Esophagus muscularis mucosa (tissue), 4 donors: ENCODE results near the gene IPO9. TPM values are rescaled to one million over a fixed set of nuclear protein-coding genes. Genes with fewer than 3 reads are reported as not detected.

Source experiments
- DNase-seq: peaks from one replicate; pipeline ENCODE4 v3.0.0-alpha.2; 2017; ENCODE audit errors: extremely low spot score
- H3K27ac ChIP-seq, 4 donors: fragments of 200-600 bp; sonication (generic); replicated peaks in 1 of 4; 1 replicate in 3 of 4; 2 replicates in 1 of 4; pipeline ENCODE4 v1.5.1; 2016 to 2019; ENCODE audit warnings: mild to moderate bottlenecking in 1 of 4
- H3K27me3 ChIP-seq, 4 donors: fragments of 200-600 bp; sonication (generic); one replicate each; pipeline versions ENCODE4 v1.5.1 to v1.6.0; 2016 to 2019
- H3K36me3 ChIP-seq, 4 donors: fragments of 200-600 bp; sonication (generic); one replicate each; pipeline ENCODE4 v1.5.1; 2016 to 2019
- H3K4me1 ChIP-seq, 4 donors: fragments of 200-600 bp; sonication (generic); one replicate each; pipeline ENCODE4 v1.5.1; 2016 to 2019
- H3K4me3 ChIP-seq, 4 donors: fragments of 200-600 bp; sonication (generic); 1 replicate in 2 of 4; 2 replicates in 2 of 4; pipeline ENCODE4 v1.5.1; 2016 to 2019; ENCODE audit warnings: mild to moderate bottlenecking in 4 of 4, moderate library complexity in 1 of 4
- H3K9me3 ChIP-seq, 4 donors: fragments of 200-600 bp; sonication (generic); 1 replicate in 3 of 4; 2 replicates in 1 of 4; pipeline ENCODE4 v1.5.1; 2016 to 2019
- EP300 ChIP-seq: sonication (generic); formaldehyde crosslinking; IDR thresholded peaks from one replicate; pipeline ENCODE4 v1.6.1; 2017; ENCODE audit warnings: antibody characterized with exemption
- POLR2A ChIP-seq: fragments of 450-650 bp; IDR thresholded peaks from one replicate; pipeline ENCODE4 v1.6.1; 2017; ENCODE audit warnings: antibody characterized with exemption, moderate library complexity, mild to moderate bottlenecking, low read depth
- POLR2AphosphoS5 ChIP-seq, 2 donors: sonication (generic); formaldehyde crosslinking; IDR thresholded peaks; one replicate each; pipeline ENCODE4 v1.6.1; 2017; ENCODE audit warnings: antibody characterized with exemption in 2 of 2
- WGBS: methylation state at CpG from one replicate; pipeline ENCODE4 v1.1.5; 2018; 5-methylcytosine and 5-hydroxymethylcytosine counted together
- intact Hi-C: fragments of 100-400 bp; cut with DNase I; formaldehyde crosslinking; loops from one replicate; pipeline ENCODE4 v1.15.1; 2023
- total RNA-seq, 4 donors: library from RNA; depleted of rRNA; stranded (reverse); fragments of >200 nt; gene quantifications; one replicate each; pipeline versions ENCODE4 v1.1.0 to v1.2.1, GENCODE V29; 2016
- TF ChIP-seq, protein P1 (sequence below), 3 experiments: fragments of 200-600 bp in 2 of 3; fragments of 450-650 bp in 1 of 3; sonication (generic) in 2 of 3; IDR thresholded peaks; one replicate each; pipeline ENCODE4 v1.5.1; 2017 to 2019; ENCODE audit warnings: antibody characterized with exemption in 3 of 3, mild to moderate bottlenecking in 2 of 3, moderate library complexity in 1 of 3

The IPO9 gene
- total RNA-seq, 4 donors from 2014 or later = 17.4 to 31.8 (median 23.1) TPM

DNA sequence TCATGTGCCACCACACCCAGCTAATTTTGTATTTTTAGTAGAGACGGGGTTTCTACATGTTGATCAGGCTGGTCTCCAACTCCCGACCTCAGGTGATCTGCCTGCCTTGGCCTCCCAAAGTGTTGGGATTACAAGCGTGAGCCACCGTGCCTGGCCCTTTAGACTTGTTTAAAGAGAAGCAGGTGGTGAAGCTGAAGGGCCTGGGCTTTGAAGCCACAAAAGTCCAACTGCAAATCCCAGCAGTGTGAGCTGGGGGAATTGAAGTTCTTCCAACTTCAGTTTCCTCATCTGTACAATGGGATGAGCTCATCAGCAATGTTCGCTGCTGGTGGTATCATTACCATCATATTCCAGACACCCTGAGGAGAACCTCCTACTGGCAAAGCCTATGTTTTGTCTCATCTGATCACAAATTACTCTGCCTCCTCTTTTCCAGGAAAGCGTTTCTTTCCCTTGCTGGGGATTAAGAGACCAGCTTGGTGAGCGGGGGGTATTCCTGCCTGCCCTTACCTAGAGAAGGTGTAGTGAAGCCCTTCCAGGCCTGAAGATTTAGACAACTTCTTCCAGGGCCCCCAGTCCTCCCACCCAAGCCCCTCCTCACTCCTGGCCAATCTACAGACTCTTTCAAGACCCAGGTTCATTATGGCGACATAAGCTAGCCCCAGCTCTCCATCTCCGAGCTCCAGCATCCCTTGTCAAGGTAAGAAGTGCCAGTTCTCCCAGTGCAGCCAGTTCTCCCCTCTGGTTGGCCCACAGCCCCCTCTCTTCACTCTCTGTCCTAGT is 57.3 kb downstream of the IPO9 start:
- no peak for DNase-seq
- 83% methylated on average over 9 of the region's 9 CpGs for WGBS
- no peak for TF ChIP-seq POLR2A
- TF ChIP-seq, protein P1, sequence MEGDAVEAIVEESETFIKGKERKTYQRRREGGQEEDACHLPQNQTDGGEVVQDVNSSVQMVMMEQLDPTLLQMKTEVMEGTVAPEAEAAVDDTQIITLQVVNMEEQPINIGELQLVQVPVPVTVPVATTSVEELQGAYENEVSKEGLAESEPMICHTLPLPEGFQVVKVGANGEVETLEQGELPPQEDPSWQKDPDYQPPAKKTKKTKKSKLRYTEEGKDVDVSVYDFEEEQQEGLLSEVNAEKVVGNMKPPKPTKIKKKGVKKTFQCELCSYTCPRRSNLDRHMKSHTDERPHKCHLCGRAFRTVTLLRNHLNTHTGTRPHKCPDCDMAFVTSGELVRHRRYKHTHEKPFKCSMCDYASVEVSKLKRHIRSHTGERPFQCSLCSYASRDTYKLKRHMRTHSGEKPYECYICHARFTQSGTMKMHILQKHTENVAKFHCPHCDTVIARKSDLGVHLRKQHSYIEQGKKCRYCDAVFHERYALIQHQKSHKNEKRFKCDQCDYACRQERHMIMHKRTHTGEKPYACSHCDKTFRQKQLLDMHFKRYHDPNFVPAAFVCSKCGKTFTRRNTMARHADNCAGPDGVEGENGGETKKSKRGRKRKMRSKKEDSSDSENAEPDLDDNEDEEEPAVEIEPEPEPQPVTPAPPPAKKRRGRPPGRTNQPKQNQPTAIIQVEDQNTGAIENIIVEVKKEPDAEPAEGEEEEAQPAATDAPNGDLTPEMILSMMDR (IDR thresholded peaks at IDR 0.05) = no peak
- H3K4me3 ChIP-seq = no peak overlapping the region
- no peaks in the 10 kb centered on the region for H3K27me3 ChIP-seq
- peak overlapping the region in 1 of 4 donors; percentile 42 for H3K27ac ChIP-seq
- H3K9me3 ChIP-seq = no peaks in the 10 kb centered on the region
- H3K36me3 ChIP-seq = peaks cover 0 to 7% (median 4%) of the 10 kb centered on the region in 4 donors
- intact Hi-C loops = no loop called here
- peaks cover 50 to 74% (median 71%) of the 10 kb centered on the region in 4 donors for H3K4me1 ChIP-seq

DNA sequence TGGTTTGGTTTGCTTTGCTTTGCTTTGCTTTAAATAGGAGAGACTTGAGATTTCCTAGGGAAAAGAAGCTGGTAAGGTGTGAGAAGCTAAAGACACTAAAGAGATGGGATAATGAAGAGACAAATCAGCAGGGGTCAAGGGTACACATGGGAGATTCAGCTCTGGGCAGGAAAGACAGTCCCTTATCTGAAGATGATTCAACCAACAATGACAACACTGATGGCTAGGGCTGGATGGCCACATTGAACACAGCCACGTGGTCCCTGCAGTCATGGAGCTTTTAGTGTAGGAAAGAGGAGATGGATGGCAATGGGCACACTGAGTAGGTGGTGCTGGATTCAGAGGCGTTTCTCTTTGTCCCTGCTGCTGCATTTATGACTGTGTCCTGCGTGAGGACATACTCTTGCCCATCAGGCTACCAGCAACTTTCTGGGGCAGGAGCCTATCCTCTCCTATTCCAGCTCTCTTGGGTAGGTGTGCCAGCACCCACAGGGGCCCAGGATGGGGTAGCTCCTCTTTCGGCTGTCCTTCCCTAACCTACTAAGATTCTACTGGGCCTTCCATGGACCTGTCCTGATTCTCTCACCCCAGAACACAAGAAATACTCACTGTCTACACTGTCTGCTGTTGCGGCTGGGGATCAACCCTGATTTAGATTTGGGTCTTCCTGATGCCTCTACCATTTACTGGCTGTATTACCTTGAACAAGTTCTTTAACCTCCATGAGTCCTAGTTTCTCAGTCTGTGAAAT is 58.3 kb downstream of the IPO9 start:
- Histone ChIP-seq H3K36me3 (peaks cover 0 to 14% (median 7%) of the 10 kb centered on the region in 4 donors), H3K27me3 (no peaks in the 10 kb centered on the region), H3K27ac (peak overlapping the region; percentile 5 to 91 (median 86)), H3K4me1 (peaks cover 50 to 84% (median 81%) of the 10 kb centered on the region in 4 donors), H3K9me3 (no peaks in the 10 kb centered on the region), H3K4me3 (peak overlapping the region in 1 of 4 donors; percentile 76)
- WGBS = 87% methylated on average over 5 of the region's 5 CpGs
- intact Hi-C loops = no loop called here
- DNase-seq = no peak
- TF ChIP-seq, protein P1 (IDR thresholded peaks at IDR 0.05) = no peak
- TF ChIP-seq POLR2A = no peak
- TF ChIP-seq EP300 = no peak
- TF ChIP-seq POLR2AphosphoS5 (IDR thresholded peaks at IDR 0.05) = no peak

DNA sequence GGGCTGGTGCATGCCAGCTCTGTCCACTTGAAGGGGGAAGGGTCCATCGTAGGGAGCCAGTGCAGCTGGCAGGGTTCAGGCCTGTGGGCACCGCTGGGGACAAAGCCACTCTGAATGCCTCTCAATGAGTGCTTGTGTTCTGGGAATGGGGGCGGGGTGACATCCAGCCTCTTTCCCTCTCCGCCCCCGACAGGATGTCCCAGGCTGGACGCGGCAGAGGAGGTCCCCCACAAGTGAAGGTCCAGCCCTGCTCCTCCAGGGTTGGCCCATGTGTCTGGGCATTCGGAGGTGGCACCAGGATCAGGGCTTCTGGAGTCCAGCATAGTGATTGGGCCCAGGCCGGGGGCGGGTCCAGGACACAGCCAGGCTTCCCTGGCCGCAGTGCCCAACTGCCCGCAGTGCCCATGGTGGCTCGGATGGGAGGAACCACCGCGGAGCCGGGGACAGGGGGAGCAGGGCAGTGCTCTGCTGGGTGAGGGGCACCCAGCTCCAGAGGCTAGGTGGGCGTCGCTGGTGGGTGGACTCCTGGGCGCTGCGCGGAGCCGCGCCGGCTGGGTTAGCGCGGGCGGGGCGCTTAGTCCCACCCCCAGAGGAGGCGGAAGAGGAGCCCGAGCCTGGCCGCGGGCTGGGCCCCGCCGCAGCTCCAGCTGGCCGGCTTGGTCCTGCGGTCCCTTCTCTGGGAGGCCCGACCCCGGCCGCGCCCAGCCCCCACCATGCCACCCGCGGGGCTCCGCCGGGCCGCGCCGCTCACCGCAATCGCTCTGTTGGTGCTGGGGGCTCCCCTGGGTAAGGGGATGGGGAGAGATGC is 59.5 kb downstream of the IPO9 start, which contains the start of gene SHISA4:
SHISA4 (plus strand) TSS at position 617 of the 808 bp plus-strand sequence; CDS start at position 714, 97 bp downstream.
- intact Hi-C loops = no loop called here
- under 1% methylated on average over 17 of the region's 49 CpGs for WGBS

More for the DNA sequence above, 59.5 kb downstream of the IPO9 start, which contains the start of gene SHISA4:
- no peaks in the 10 kb centered on the region for H3K9me3 ChIP-seq
- no peak for DNase-seq
- H3K27ac ChIP-seq = peak within 1 kb of the TSS; percentile 86 to 91 (median 88)
- peaks cover 0 to 14% (median 7%) of the 10 kb centered on the region in 4 donors for H3K36me3 ChIP-seq
- peak within 1 kb of the TSS; percentile 71 to 85 (median 75) for H3K4me3 ChIP-seq
- no peaks in the 10 kb centered on the region for H3K27me3 ChIP-seq
- TF ChIP-seq POLR2A (peak; percentile 60), POLR2AphosphoS5 (IDR thresholded peaks at IDR 0.05) (peak; percentile 75 to 94), EP300 (no peak)
- TF ChIP-seq, protein P1 (IDR thresholded peaks at IDR 0.05) = no peak
- H3K4me1 ChIP-seq = peaks cover 39 to 86% (median 81%) of the 10 kb centered on the region in 4 donors
